Activated naive CD4-positive, alpha-beta T cell treated with anti-CD3 and anti-CD28 coated beads for 36 hours (primary cell): Measurements from ENCODE around the gene FBXO17. TPM values are rescaled to one million over a fixed set of nuclear protein-coding genes. Genes with fewer than 3 reads are reported as not detected.

Experiments
- CTCF ChIA-PET: fragments of 350-600 bp; sonication (Branson Sonifier 250); formaldehyde crosslinking; loops from one replicate; lab custom pipeline; 2021; ENCODE audit warnings: antibody characterized with exemption; lab: Charles Lee
- DNase-seq: peaks from one replicate; pipeline ENCODE4 v3.0.0-alpha.2; 2020
- H3K27ac Mint-ChIP-seq: one replicate; pipeline ENCODE4 v1.8.0; 2021; ENCODE audit warnings: mild to moderate bottlenecking, mixed read lengths
- H3K27me3 Mint-ChIP-seq: one replicate; pipeline ENCODE4 v1.8.0; 2021; ENCODE audit warnings: low read depth, mixed read lengths
- H3K36me3 Mint-ChIP-seq: one replicate; pipeline ENCODE4 v1.8.0; 2021; ENCODE audit warnings: low read depth, mixed read lengths
- H3K4me1 Mint-ChIP-seq: one replicate; pipeline ENCODE4 v1.8.0; 2021; ENCODE audit warnings: low read depth, mixed read lengths
- H3K4me3 Mint-ChIP-seq: one replicate; pipeline ENCODE4 v1.8.0; 2021; ENCODE audit warnings: mild to moderate bottlenecking, moderate library complexity, mixed read lengths
- H3K9me3 Mint-ChIP-seq: one replicate; pipeline ENCODE4 v1.8.0; 2021; ENCODE audit warnings: mixed read lengths
- intact Hi-C: fragments of 100-400 bp; cut with micrococcal nuclease; formaldehyde crosslinking; loops from one replicate; pipeline ENCODE4 v1.15.1; 2023
- total RNA-seq, 2 experiments: library from RNA; stranded (reverse); gene quantifications; one replicate each; pipeline ENCODE4 v1.2.3, GENCODE V29; 2021

The FBXO17 gene
- total RNA-seq, 2 experiments from 2014 or later, result 0.07 TPM; not detected in 1

GRCh38 chr19:38904581-38905539, 70.7 kb downstream of the FBXO17 start:
- no peak overlapping the region for H3K27ac Mint-ChIP-seq
- H3K27me3 Mint-ChIP-seq, result no peaks in the 10 kb centered on the region
- DNase-seq, result no peak
- H3K4me3 Mint-ChIP-seq, result no peak overlapping the region
- H3K36me3 Mint-ChIP-seq, result peaks cover 41% of the 10 kb centered on the region
- CTCF ChIA-PET, result interaction anchor here (2.0 to 2.1 kb wide), 2 partner anchors 17 to 25 kb away, joined by 6 to 7 read pairs; partner anchors contain the start of genes MRPS12 and SARS2
- intact Hi-C loops, result no loop called here
- peaks cover 1% of the 10 kb centered on the region for H3K9me3 Mint-ChIP-seq
- H3K4me1 Mint-ChIP-seq, result peaks cover 36% of the 10 kb centered on the region

GRCh38 chr19:38901683-38902082, 73.9 kb downstream of the FBXO17 start:
- H3K36me3 Mint-ChIP-seq, result peaks cover 29% of the 10 kb centered on the region
- CTCF ChIA-PET, result interaction anchor here (0.7 to 3.9 kb wide), 3 partner anchors 14 to 39 kb away, joined by 5 to 22 read pairs (median 11); partner anchors contain the start of genes MRPS12 and SARS2
- H3K9me3 Mint-ChIP-seq, result peaks cover 1% of the 10 kb centered on the region

GRCh38 chr19:38900743-38901190, 74.8 kb downstream of the FBXO17 start:
- DNase-seq, result no peak
- peaks cover 1% of the 10 kb centered on the region for H3K9me3 Mint-ChIP-seq
- peak overlapping the region; percentile 96 for H3K4me3 Mint-ChIP-seq
- intact Hi-C loops, result no loop called here
- H3K36me3 Mint-ChIP-seq, result peaks cover 28% of the 10 kb centered on the region
- H3K27ac Mint-ChIP-seq, result no peak overlapping the region
- CTCF ChIA-PET, result interaction anchor here (0.7 to 3.9 kb wide), 6 partner anchors 13 to 527 kb away, joined by 3 to 22 read pairs (median 4); partner anchors contain the start of genes MRPS12, PSMD8 and SARS2
- no peaks in the 10 kb centered on the region for H3K27me3 Mint-ChIP-seq
- H3K4me1 Mint-ChIP-seq, result peaks cover 42% of the 10 kb centered on the region

More at GRCh38 chr19:38901683-38902082, 73.9 kb downstream of the FBXO17 start:
- no peaks in the 10 kb centered on the region for H3K27me3 Mint-ChIP-seq
- peak overlapping the region; percentile 36 for H3K4me3 Mint-ChIP-seq
- intact Hi-C loops, result no loop called here
- peaks cover 42% of the 10 kb centered on the region for H3K4me1 Mint-ChIP-seq
- DNase-seq, result no peak
- no peak overlapping the region for H3K27ac Mint-ChIP-seq

GRCh38 chr19:38900202-38900629, 75.3 kb downstream of the FBXO17 start:
- Mint-ChIP-seq H3K27me3 (no peaks in the 10 kb centered on the region), H3K4me3 (peak overlapping the region; percentile 96), H3K9me3 (peaks cover 1% of the 10 kb centered on the region), H3K27ac (peak overlapping the region; percentile 86), H3K36me3 (peaks cover 26% of the 10 kb centered on the region), H3K4me1 (peaks cover 42% of the 10 kb centered on the region)
- intact Hi-C loops, result no loop called here
- DNase-seq, result no peak
- CTCF ChIA-PET, result interaction anchor here (0.6 to 3.9 kb wide), 8 partner anchors 13 to 526 kb away, joined by 3 to 22 read pairs (median 4); partner anchors contain the start of genes MRPS12, PSMD8 and SARS2

- H3K36me3 Mint-ChIP-seq, result peaks cover 25% of the 10 kb centered on the region
- intact Hi-C loops, result loop anchor here (1.0 to 5.0 kb wide), 8 partner anchors 21 to 563 kb away; partner anchors contain the start of genes ECH1, EIF3K, MRPS12 and PAK4
- CTCF ChIA-PET, result interaction anchor here (0.6 to 3.9 kb wide), 5 partner anchors 12 to 57 kb away, joined by 3 to 22 read pairs (median 5); partner anchors contain the start of genes MRPS12 and SARS2
- DNase-seq, result peak; percentile 100
- H3K4me1 Mint-ChIP-seq, result peaks cover 41% of the 10 kb centered on the region
- H3K27me3 Mint-ChIP-seq, result no peaks in the 10 kb centered on the region
- H3K4me3 Mint-ChIP-seq, result peak within 1 kb of the TSS; percentile 96
- H3K9me3 Mint-ChIP-seq, result peaks cover 1% of the 10 kb centered on the region
- peak within 1 kb of the TSS; percentile 86 for H3K27ac Mint-ChIP-seq
Measured at GRCh38 chr19:38899447-38900201, 75.9 kb downstream of the FBXO17 start, which contains the start of the genes NFKBIB and SIRT2. TSS of gene NFKBIB (plus strand) at chr19:38899969. CDS start at chr19:38900033, 64 bp downstream. TSS of gene SIRT2 (minus strand) at chr19:38899618. CDS start at chr19:38899521, 97 bp downstream.

GRCh38 chr19:38898788-38899446, 76.6 kb downstream of the FBXO17 start:
- peak; percentile 36 for DNase-seq
- intact Hi-C loops, result loop anchor here (1.0 to 5.0 kb wide), 8 partner anchors 21 to 563 kb away; partner anchors contain the start of genes ECH1, EIF3K, MRPS12 and PAK4
- CTCF ChIA-PET, result no interaction called here

GRCh38 chr19:38894968-38895367, 80.6 kb downstream of the FBXO17 start:
- DNase-seq, result no peak
- intact Hi-C loops, result loop anchor here (5.0 kb wide), 1 partner anchor 238 kb away; no protein-coding TSS in a partner anchor
- H3K36me3 Mint-ChIP-seq, result no peaks in the 10 kb centered on the region
- no peaks in the 10 kb centered on the region for H3K27me3 Mint-ChIP-seq
- H3K9me3 Mint-ChIP-seq, result no peaks in the 10 kb centered on the region
- H3K4me1 Mint-ChIP-seq, result peaks cover 14% of the 10 kb centered on the region
- CTCF ChIA-PET, result no interaction called here
- H3K4me3 Mint-ChIP-seq, result no peak overlapping the region
- no peak overlapping the region for H3K27ac Mint-ChIP-seq

More at GRCh38 chr19:38898788-38899446, 76.6 kb downstream of the FBXO17 start:
- Mint-ChIP-seq H3K4me1 (peaks cover 35% of the 10 kb centered on the region), H3K27me3 (no peaks in the 10 kb centered on the region), H3K4me3 (peak overlapping the region; percentile 96), H3K36me3 (peaks cover 19% of the 10 kb centered on the region), H3K9me3 (peaks cover 1% of the 10 kb centered on the region), H3K27ac (peak overlapping the region; percentile 74)

GRCh38 chr19:38893341-38893771, 82.2 kb downstream of the FBXO17 start:
- Mint-ChIP-seq H3K9me3 (no peaks in the 10 kb centered on the region), H3K27me3 (no peaks in the 10 kb centered on the region), H3K4me1 (peaks cover 7% of the 10 kb centered on the region), H3K27ac (no peak overlapping the region), H3K4me3 (no peak overlapping the region), H3K36me3 (peaks cover 2% of the 10 kb centered on the region)
- intact Hi-C loops, result no loop called here
- CTCF ChIA-PET, result no interaction called here
- no peak for DNase-seq

- Mint-ChIP-seq H3K4me1 (peaks cover 2% of the 10 kb centered on the region), H3K9me3 (no peaks in the 10 kb centered on the region), H3K36me3 (peaks cover 2% of the 10 kb centered on the region), H3K27ac (no peak overlapping the region), H3K4me3 (no peak overlapping the region), H3K27me3 (no peaks in the 10 kb centered on the region)
- intact Hi-C loops, result no loop called here
- DNase-seq, result no peak
- CTCF ChIA-PET, result no interaction called here
Measured at GRCh38 chr19:38892841-38893240, 82.7 kb downstream of the FBXO17 start.

- Mint-ChIP-seq H3K27ac (no peak overlapping the region), H3K9me3 (no peaks in the 10 kb centered on the region), H3K4me3 (no peak overlapping the region), H3K36me3 (peaks cover 2% of the 10 kb centered on the region), H3K4me1 (no peaks in the 10 kb centered on the region), H3K27me3 (no peaks in the 10 kb centered on the region)
- intact Hi-C loops, result no loop called here
- CTCF ChIA-PET, result no interaction called here
- DNase-seq, result no peak
Measured at GRCh38 chr19:38891771-38892170, 83.8 kb downstream of the FBXO17 start.
